ENCODE data around the gene NLN.
"Not testable (repeated sequence)": the region's sequence is repeated elsewhere in the genome, so short reads cannot be mapped to it uniquely, and the experiment has no call there.

The NLN gene

GRCh38 chr5:65772963-65773362, 51.0 kb downstream of the NLN start:
- not testable (repeated sequence) for DNase-seq (ENCODE audit: low read depth)

GRCh38 chr5:65774346-65774745, 52.3 kb downstream of the NLN start:
- no peak for DNase-seq (ENCODE audit: low read depth)

GRCh38 chr5:65775476-65775875, 53.5 kb downstream of the NLN start:
- DNase-seq (ENCODE audit: low read depth): no peak

- no peak for DNase-seq (ENCODE audit: low read depth)
These were observed 54.6 kb downstream of the NLN start for GRCh38 chr5:65776441-65777141.

- DNase-seq (ENCODE audit: low read depth): no peak
These were observed 56.1 kb downstream of the NLN start for GRCh38 chr5:65778126-65778525.

- no peak for DNase-seq (ENCODE audit: low read depth)
These were observed 57.6 kb downstream of the NLN start for GRCh38 chr5:65779643-65780042.

GRCh38 chr5:65788296-65788695, 66.3 kb downstream of the NLN start:
- not testable (repeated sequence) for DNase-seq (ENCODE audit: low read depth)

GRCh38 chr5:65790371-65791163, 68.6 kb downstream of the NLN start:
- no peak for DNase-seq (ENCODE audit: low read depth)

- no peak for DNase-seq (ENCODE audit: low read depth)
These were observed 70.0 kb downstream of the NLN start for GRCh38 chr5:65791712-65792673.

GRCh38 chr5:65796269-65796668, 74.3 kb downstream of the NLN start:
- no peak for DNase-seq (ENCODE audit: low read depth)

GRCh38 chr5:65796751-65797316, 74.8 kb downstream of the NLN start:
- no peak for DNase-seq (ENCODE audit: low read depth)

- no peak for DNase-seq (ENCODE audit: low read depth)
These were observed 75.5 kb downstream of the NLN start for GRCh38 chr5:65797481-65797880.

- DNase-seq (ENCODE audit: low read depth): no peak
These were observed 77.9 kb downstream of the NLN start for GRCh38 chr5:65799857-65800256.

GRCh38 chr5:65800775-65801174, 78.8 kb downstream of the NLN start:
- DNase-seq (ENCODE audit: low read depth): no peak

- DNase-seq (ENCODE audit: low read depth): no peak
These were observed 79.4 kb downstream of the NLN start for GRCh38 chr5:65801352-65801783.

- no peak for DNase-seq (ENCODE audit: low read depth)
These were observed 80.1 kb downstream of the NLN start for GRCh38 chr5:65802080-65802479.

- DNase-seq (ENCODE audit: low read depth): no peak
These were observed 80.8 kb downstream of the NLN start for GRCh38 chr5:65802820-65803219.

GRCh38 chr5:65803699-65804391, 81.8 kb downstream of the NLN start:
- no peak for DNase-seq (ENCODE audit: low read depth)

- DNase-seq (ENCODE audit: low read depth): no peak
These were observed 83.1 kb downstream of the NLN start for GRCh38 chr5:65805089-65805488.

- not testable (repeated sequence) for DNase-seq (ENCODE audit: low read depth)
These were observed 85.5 kb downstream of the NLN start for GRCh38 chr5:65807494-65807893.

GRCh38 chr5:65808251-65808741, 86.3 kb downstream of the NLN start:
- DNase-seq (ENCODE audit: low read depth): no peak
